Ascending aorta (tissue), 2 donors: ENCODE results near the gene ZNF32. TPM values are rescaled to one million over a fixed set of nuclear protein-coding genes. Genes with fewer than 3 reads are reported as not detected.

Experiments
- DNase-seq, 2 donors: peaks; one replicate each; pipeline ENCODE4 v3.0.0-alpha.2; 2019; ENCODE audit warnings: low spot score in 2 of 2
- H3K27ac ChIP-seq, 2 donors: fragments of 200-600 bp; sonication (generic); one replicate each; pipeline ENCODE4 v1.5.1; 2016 to 2017; ENCODE audit warnings: mild to moderate bottlenecking in 1 of 2
- H3K27me3 ChIP-seq: fragments of 200-600 bp; sonication (generic); one replicate; pipeline ENCODE4 v1.5.1; 2017
- H3K36me3 ChIP-seq, 2 donors: fragments of 200-600 bp; sonication (generic); one replicate each; pipeline ENCODE4 v1.5.1; 2016
- H3K4me1 ChIP-seq, 2 donors: fragments of 200-600 bp; sonication (generic); one replicate each; pipeline ENCODE4 v1.5.1; 2016 to 2017; ENCODE audit warnings: mild to moderate bottlenecking in 1 of 2
- H3K4me3 ChIP-seq, 2 donors: fragments of 200-600 bp; sonication (generic); one replicate each; pipeline ENCODE4 v1.5.1; 2016 to 2017; ENCODE audit warnings: mild to moderate bottlenecking in 1 of 2
- H3K9me3 ChIP-seq, 2 donors: fragments of 200-600 bp; sonication (generic); one replicate each; pipeline ENCODE4 v1.5.1; 2016
- intact Hi-C: fragments of 100-400 bp; cut with DNase I; formaldehyde crosslinking; loops from one replicate; pipeline ENCODE4 v1.15.1; 2023
- total RNA-seq: library from RNA; depleted of rRNA; stranded (reverse); fragments of >200 nt; gene quantifications from one replicate; pipeline ENCODE4 v1.1.0, GENCODE V29; 2016
- TF ChIP-seq, protein P1 (sequence below), 3 experiments: fragments of 200-600 bp in 2 of 3; fragments of 450-650 bp in 1 of 3; sonication (generic) in 2 of 3; IDR thresholded peaks; one replicate each; pipeline ENCODE4 v1.5.1; 2016 to 2019; ENCODE audit warnings: antibody characterized with exemption in 3 of 3, mild to moderate bottlenecking in 1 of 3, moderate library complexity in 1 of 3

ZNF32 gene
- total RNA-seq, 1 donor from 2014 or later, result 10.9 TPM

- Histone ChIP-seq H3K4me1 (no peaks in the 10 kb centered on the region), H3K27me3 (no peaks in the 10 kb centered on the region), H3K4me3 (no peak overlapping the region), H3K9me3 (no peaks in the 10 kb centered on the region), H3K27ac (no peak overlapping the region), H3K36me3 (no peaks in the 10 kb centered on the region)
- DNase-seq, result no peak
- TF ChIP-seq, protein P1, sequence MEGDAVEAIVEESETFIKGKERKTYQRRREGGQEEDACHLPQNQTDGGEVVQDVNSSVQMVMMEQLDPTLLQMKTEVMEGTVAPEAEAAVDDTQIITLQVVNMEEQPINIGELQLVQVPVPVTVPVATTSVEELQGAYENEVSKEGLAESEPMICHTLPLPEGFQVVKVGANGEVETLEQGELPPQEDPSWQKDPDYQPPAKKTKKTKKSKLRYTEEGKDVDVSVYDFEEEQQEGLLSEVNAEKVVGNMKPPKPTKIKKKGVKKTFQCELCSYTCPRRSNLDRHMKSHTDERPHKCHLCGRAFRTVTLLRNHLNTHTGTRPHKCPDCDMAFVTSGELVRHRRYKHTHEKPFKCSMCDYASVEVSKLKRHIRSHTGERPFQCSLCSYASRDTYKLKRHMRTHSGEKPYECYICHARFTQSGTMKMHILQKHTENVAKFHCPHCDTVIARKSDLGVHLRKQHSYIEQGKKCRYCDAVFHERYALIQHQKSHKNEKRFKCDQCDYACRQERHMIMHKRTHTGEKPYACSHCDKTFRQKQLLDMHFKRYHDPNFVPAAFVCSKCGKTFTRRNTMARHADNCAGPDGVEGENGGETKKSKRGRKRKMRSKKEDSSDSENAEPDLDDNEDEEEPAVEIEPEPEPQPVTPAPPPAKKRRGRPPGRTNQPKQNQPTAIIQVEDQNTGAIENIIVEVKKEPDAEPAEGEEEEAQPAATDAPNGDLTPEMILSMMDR (IDR thresholded peaks at IDR 0.05), result no peak
- intact Hi-C loops, result loop anchor here (5.0 to 10.0 kb wide), 4 partner anchors 638 to 1300 kb away; partner anchors contain the start of gene DEPP1
These were observed 26.0 kb upstream of the ZNF32 start for GRCh38 chr10:43674553-43675210.

DNA sequence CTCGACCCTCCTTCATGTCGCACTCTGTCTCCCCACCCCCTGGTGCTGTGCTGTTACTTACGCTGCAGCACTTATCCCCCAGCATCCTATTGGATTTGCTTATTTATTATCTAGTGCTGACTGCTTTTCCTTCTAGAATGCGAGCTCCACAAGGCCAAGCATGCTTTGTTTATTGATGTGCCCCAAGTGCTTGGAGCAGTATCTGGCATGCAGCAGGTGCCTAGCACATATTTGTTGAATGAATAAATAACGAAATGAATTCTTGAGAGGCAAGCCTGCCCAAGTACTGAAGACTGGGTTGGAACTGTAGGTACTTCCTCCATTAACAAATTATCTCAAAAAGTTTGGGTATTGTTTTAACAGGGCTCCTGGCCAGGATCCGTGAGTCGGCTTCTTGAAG lies 24.8 kb upstream of the ZNF32 start:
- DNase-seq, result no peak
- TF ChIP-seq, protein P1 (IDR thresholded peaks at IDR 0.05), result no peak
- Histone ChIP-seq H3K4me3 (no peak overlapping the region), H3K4me1 (no peaks in the 10 kb centered on the region), H3K27ac (no peak overlapping the region), H3K9me3 (no peaks in the 10 kb centered on the region), H3K36me3 (no peaks in the 10 kb centered on the region), H3K27me3 (no peaks in the 10 kb centered on the region)
- intact Hi-C loops, result loop anchor here (2.0 to 10.0 kb wide), 5 partner anchors 639 to 1301 kb away; partner anchors contain the start of gene DEPP1

DNA sequence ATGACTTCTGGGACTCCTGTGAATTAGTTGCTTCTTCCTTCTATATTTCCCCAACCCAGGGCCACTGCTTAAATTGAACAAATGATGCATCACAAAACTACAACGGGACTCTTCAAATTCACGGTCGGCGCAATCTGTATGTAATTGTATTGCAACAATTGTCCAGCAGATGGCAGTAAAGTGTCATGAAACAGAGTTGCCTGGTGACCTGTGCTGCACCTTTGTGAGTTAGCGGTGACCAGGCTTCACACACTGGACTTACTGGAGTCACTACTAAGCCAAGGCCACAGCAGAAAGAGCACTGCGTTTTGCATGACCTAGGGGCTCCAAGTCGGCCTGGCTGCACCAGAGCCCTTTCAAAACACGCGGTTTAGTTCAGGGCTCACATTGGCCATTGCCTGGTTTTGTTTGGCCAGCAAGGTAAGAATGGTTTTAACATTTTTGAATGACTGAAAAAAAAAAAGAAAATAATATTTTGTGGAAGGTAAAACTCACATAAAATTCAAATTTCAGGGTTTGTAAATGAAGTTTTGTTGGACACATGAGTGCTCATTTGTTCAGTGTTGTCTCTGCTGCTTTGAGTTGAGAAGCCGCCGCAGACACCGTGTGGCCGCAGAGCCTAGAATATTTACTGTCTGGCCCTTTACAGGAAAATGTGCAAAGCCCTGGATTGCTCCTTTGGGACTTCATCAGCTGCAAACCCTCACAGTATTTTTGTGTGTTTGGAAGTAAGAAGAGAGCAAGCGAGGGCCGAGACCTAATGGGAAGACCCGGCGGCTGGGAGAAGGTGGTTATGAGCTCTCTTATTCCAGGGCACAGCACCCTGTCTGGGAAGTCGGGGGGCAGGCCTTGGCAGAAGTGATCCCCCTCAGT lies 23.2 kb upstream of the ZNF32 start:
- no peak overlapping the region for H3K27ac ChIP-seq
- no peaks in the 10 kb centered on the region for H3K4me1 ChIP-seq
- TF ChIP-seq, protein P1 (IDR thresholded peaks at IDR 0.05), result peak; percentile 73 to 89 (median 80)
- H3K4me3 ChIP-seq, result no peak overlapping the region
- intact Hi-C loops, result loop anchor here (1.0 to 10.0 kb wide), 7 partner anchors 640 to 1303 kb away; partner anchors contain the start of gene DEPP1
- peak in 1 of 2 donors; percentile 79 for DNase-seq
- H3K27me3 ChIP-seq, result no peaks in the 10 kb centered on the region
- H3K9me3 ChIP-seq, result no peaks in the 10 kb centered on the region
- no peaks in the 10 kb centered on the region for H3K36me3 ChIP-seq

- TF ChIP-seq, protein P1 (IDR thresholded peaks at IDR 0.05), result no peak
- no peaks in the 10 kb centered on the region for H3K9me3 ChIP-seq
- intact Hi-C loops, result no loop called here
- no peak overlapping the region for H3K27ac ChIP-seq
- no peak for DNase-seq
- no peaks in the 10 kb centered on the region for H3K4me1 ChIP-seq
- no peak overlapping the region for H3K4me3 ChIP-seq
- no peaks in the 10 kb centered on the region for H3K36me3 ChIP-seq
- no peaks in the 10 kb centered on the region for H3K27me3 ChIP-seq
These were observed 20.7 kb upstream of the ZNF32 start for GRCh38 chr10:43669386-43669785.

DNA sequence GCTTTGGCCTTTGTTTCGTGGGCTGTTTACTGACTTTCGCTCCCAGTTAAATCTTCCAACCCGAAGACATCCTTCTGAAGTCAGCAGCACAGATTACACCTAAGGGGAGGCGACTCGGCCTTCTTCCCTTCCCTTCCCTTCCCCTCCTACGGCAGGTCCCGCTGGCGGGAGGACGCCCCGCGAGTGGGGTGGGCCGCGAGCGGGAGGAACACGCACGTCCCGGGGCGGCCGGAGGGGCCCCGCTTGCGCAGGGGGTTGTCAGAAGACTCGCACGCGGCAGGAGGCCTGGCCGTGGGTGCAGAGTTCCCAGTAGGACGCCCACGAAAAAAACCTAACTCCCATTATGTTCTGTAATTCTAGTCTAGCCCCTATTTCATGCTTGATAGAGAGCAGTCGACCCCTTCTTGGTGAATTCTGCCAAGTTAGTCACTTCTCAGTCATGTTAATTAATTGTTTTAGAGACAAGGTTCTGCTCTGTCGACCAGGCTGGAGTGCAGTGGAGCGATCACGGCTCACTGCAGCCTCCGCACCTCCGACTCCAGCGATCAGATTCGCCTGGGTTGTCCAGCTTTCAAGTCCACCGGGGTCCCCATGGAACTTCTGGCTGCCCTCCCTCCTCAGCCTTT lies 19.2 kb upstream of the ZNF32 start:
- Histone ChIP-seq H3K36me3 (no peaks in the 10 kb centered on the region), H3K4me1 (no peaks in the 10 kb centered on the region), H3K9me3 (no peaks in the 10 kb centered on the region), H3K27ac (no peak overlapping the region), H3K27me3 (no peaks in the 10 kb centered on the region), H3K4me3 (peak overlapping the region in 1 of 2 donors; percentile 56)
- DNase-seq, result no peak
- intact Hi-C loops, result no loop called here
- TF ChIP-seq, protein P1 (IDR thresholded peaks at IDR 0.05), result no peak
